Neuron (in vitro differentiated cells): ENCODE data around the gene NXPE4.
"Not testable (repeated sequence)": the region's sequence is repeated elsewhere in the genome, so short reads cannot be mapped to it uniquely, and the experiment has no call there.

ENCODE experiments used
- H2AFZ ChIP-seq: one replicate; pipeline ENCODE4 v1.6.1; 2013; ENCODE audit warnings: low read depth, mild to moderate bottlenecking, inconsistent platforms, low read length, moderate library complexity
- H3K27me3 ChIP-seq: one replicate; pipeline ENCODE4 v1.6.1; 2013; ENCODE audit warnings: low read length; ENCODE audit not compliant: insufficient read depth
- H3K36me3 ChIP-seq: one replicate; pipeline ENCODE4 v1.6.1; 2013; ENCODE audit warnings: low read length; ENCODE audit not compliant: insufficient read depth
- H3K4me1 ChIP-seq: one replicate; pipeline ENCODE4 v1.6.1; 2013; ENCODE audit warnings: low read length; ENCODE audit not compliant: insufficient read depth
- H3K4me3 ChIP-seq: 2 replicates; pipeline ENCODE4 v1.5.1; 2013; ENCODE audit warnings: mild to moderate bottlenecking, low read length, moderate library complexity
- H3K9me3 ChIP-seq: one replicate; pipeline ENCODE4 v1.6.1; 2013; ENCODE audit warnings: low read length

NXPE4 gene

DNA sequence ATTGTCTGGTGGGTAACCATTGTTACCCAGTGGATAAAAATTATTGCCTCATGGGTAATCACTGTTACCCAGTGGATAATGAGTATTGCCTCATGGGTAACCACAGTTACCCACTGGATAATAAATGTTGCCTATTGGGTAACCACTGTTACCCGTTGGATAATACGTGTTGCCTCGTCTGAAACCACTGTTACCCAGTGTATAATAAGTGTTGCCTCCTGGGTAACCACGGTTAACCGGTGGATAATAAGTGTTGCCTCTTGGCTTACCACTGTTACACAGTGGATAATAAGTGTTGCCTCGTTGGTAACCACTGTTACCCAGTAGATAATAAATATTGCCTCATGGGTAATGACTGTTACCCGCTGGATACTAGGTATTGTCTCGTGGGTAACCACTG is 20.9 kb upstream of the NXPE4 start:
- H3K4me1 ChIP-seq = no peaks in the 10 kb centered on the region
- H2AFZ ChIP-seq = no peak overlapping the region
- no peaks in the 10 kb centered on the region for H3K27me3 ChIP-seq
- H3K36me3 ChIP-seq = no peaks in the 10 kb centered on the region
- H3K4me3 ChIP-seq = no peak overlapping the region
- peaks cover 3% of the 10 kb centered on the region for H3K9me3 ChIP-seq

DNA sequence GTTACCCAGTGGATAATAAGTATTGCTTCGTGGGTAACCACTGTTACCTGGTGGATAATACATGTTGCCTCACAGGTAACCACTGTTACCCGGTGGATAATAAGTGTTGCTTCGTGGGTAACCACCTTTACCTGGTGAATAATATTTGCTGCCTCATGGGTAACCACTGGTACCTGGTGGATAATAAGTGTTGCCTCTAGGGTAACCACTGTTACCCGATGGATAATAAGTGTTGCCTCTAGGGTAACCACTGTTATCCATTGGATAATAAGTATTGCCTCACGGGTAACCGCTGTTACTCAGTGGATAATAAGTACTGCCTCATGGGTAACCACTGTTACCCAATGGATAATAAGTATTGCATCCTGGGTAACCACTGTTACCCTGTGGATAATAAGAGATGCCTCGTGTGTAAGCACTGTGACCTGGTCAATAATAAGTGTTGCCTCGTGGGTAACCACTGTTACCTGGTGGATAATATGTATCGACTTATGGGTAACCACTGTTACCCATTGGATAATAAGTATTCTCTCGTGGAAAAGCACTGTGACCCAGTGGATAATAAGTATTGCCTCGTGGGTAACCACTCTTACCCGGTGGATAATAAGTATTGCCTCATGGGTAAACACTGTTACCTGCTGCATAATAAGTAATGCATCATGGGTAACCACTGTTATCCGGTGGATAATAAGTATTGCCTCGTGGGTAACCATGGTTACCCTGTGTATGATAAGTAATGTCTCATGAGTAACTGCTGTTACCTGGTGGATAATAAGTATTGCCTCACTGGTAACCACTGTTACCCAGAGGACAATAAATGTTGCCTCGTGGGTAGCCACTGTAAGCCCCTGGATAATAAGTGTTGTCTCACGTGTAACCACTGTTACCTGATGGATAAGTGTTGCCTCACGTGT is 20.1 kb upstream of the NXPE4 start:
- H3K4me1 ChIP-seq = no peaks in the 10 kb centered on the region
- peaks cover 3% of the 10 kb centered on the region for H3K9me3 ChIP-seq
- no peaks in the 10 kb centered on the region for H3K27me3 ChIP-seq
- H3K4me3 ChIP-seq = no peak overlapping the region
- no peak overlapping the region for H2AFZ ChIP-seq
- no peaks in the 10 kb centered on the region for H3K36me3 ChIP-seq

DNA sequence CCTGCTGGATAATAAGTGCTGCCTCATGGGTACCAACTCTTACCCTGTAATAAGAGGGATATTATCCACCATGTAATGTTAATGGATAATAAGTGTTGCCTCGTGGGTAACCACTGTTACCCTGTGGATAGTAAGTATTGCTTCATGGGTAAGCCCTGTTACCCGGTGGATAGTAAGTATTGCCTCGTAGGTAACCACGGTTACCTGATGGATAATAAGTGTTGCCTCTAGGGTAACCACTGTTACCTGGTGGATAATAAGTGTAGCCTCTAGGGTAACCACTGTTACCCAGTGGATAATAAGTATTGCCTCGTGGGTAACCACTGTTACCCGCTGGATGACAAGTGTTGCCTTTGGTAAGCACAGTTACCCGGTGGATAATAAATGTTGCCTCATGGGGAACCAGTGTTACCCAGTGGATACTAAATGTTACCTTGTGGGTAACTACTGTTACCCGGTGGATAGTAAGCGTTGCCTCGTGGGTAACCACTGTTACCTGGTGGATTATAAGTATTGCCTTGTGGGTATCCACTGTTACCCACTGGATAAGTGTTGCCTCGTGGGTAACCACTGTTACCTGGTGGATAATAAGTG is 18.6 kb upstream of the NXPE4 start:
- H2AFZ ChIP-seq = no peak overlapping the region
- H3K27me3 ChIP-seq = no peaks in the 10 kb centered on the region
- peaks cover 3% of the 10 kb centered on the region for H3K9me3 ChIP-seq
- no peak overlapping the region for H3K4me3 ChIP-seq
- H3K36me3 ChIP-seq = no peaks in the 10 kb centered on the region
- H3K4me1 ChIP-seq = no peaks in the 10 kb centered on the region

DNA sequence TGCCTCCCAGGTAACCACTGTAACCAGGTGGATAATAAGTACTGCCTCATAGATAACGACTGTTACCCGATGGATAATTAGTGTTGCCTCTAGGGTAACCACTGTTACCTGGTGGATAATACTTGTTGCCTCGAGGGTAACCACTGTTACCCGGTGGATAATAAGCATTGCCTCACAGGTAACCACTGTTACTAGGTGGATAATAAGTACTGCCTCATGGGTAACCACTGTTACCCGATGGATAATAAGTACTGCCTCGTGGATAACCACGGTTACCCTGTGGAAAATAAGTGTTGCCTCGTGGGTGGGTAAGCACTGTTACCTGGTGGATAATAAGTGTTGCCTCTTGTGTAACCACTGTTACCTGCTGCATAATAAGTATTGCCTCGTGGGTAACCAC is 17.5 kb upstream of the NXPE4 start:
- H3K4me1 ChIP-seq, H3K9me3 ChIP-seq, H2AFZ ChIP-seq, H3K27me3 ChIP-seq, H3K36me3 ChIP-seq, H3K4me3 ChIP-seq: not testable (repeated sequence)

DNA sequence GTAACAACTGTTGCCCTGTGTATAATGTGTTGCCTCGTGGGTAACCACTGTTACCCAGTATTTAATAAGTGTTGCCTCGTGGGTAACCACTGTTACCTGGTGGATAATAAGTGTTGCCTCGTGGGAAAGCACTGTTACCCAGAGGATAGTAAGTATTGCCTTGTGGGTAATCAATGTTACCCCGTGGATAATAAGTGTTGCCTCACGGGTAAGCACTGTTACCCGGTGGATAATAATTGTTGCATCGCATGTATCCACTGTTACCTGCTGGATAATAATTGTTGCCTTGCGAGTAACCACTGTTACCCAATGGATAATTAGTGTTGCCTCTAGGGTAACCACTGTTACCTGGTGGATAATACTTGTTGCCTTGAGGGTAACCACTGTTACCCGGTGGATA is 17.1 kb upstream of the NXPE4 start:
- Histone ChIP-seq H3K36me3 (no peaks in the 10 kb centered on the region), H3K4me1 (no peaks in the 10 kb centered on the region), H3K27me3 (no peaks in the 10 kb centered on the region), H3K4me3 (no peak overlapping the region), H3K9me3 (peaks cover 3% of the 10 kb centered on the region), H2AFZ (no peak overlapping the region)

DNA sequence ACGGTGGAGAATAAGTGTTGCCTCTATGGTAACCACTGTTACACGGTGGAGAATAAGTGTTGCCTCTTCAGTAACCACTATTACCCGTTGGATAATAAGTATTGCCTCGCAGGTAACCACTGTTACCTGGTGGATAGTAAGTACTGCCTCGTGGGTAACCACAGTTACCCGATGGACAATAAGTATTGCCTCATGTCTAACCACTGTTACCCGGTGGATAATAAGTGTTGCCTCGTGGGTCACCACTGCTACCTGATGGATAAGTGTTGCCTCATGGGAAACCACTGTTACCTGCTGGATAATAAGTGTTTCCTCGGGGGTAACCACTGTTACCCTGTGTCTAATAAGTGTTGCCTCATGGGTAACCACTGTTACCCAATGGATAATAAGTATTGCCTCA is 16.6 kb upstream of the NXPE4 start:
- H3K4me1 ChIP-seq, H3K9me3 ChIP-seq, H3K36me3 ChIP-seq, H3K4me3 ChIP-seq, H2AFZ ChIP-seq, H3K27me3 ChIP-seq: not testable (repeated sequence)

DNA sequence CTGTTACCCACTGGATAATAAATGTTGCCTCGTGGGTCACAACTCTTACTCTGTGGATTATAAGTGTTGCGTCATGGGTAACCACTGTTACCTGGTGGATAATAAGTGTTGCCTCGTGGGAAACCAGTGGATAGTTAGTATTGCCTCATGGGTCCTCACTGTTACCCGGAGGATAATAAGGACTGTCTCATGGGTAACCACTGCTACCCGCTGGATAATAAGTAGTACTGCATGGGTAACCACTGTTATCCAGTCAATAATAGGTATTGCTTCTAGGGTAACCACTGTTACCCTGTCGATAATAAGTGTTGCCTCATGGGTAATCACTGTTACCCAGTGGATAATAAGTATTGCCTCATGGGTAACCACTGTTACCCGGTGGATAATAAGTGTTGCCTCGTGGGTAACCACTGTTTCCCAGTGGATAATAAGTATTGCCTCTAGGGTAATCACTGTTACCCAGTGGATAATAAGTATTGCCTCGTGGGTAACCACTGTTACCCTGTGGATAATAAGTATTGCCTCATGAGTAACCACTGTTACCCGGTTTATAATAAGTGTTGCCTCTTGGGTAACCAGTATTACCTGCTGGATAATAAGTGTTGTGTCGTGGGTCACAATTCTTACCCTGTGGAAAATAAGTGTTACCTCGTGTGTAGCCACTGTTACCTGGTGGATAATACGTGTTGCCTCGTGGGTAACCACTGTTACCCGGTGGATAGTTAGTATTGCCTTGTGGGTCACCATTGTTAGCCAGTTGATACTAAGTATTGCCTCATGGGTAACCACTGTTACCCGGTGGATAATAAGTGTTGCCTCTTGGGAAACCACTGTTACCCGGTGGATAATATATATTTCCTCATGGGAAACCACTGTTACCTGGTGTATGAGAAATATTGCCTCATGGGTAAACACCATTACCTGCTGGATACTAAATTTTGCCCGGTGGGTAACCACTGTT is 15.7 kb upstream of the NXPE4 start:
- H3K4me3 ChIP-seq = no peak overlapping the region
- peaks cover 3% of the 10 kb centered on the region for H3K9me3 ChIP-seq
- no peaks in the 10 kb centered on the region for H3K27me3 ChIP-seq
- no peaks in the 10 kb centered on the region for H3K4me1 ChIP-seq
- H2AFZ ChIP-seq = no peak overlapping the region
- no peaks in the 10 kb centered on the region for H3K36me3 ChIP-seq

DNA sequence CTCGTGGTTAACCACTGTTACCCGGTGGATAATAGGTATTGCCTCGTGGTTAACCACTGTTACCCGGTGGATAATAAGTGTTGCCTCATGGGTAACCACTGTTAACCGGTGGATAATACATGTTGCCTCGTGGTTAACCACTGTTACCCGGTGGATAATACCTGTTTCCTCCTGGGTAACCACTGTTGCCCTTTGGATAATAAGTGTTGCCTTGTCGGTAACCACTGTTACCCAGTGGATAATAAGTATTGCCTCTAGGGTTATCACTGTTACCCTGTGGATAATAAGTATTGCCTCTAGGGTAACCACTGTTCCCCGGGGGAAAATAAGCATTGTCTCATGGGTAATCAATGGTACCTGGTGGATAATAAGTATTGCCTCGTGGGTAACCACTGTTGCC is 15.0 kb upstream of the NXPE4 start:
- Histone ChIP-seq H2AFZ (no peak overlapping the region), H3K27me3 (no peaks in the 10 kb centered on the region), H3K4me3 (no peak overlapping the region), H3K9me3 (peaks cover 3% of the 10 kb centered on the region), H3K4me1 (no peaks in the 10 kb centered on the region), H3K36me3 (no peaks in the 10 kb centered on the region)

DNA sequence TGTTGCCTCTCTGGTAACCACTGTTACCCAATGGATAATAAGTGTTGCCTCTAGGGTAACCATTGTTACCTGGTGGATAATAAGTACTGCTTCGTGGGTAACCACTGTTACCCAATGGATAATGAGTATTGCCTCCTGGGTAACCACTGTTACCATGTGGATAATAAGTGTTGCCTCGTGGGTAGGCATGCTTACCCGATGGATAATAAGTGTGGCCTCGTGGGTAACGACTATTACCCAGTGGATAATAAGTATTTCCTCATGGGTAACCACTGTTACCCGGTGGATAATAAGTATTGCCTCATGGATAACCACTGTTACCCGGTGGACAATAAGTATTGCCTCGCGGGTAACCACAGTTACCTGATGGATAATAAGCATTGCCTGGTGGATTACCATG is 13.8 kb upstream of the NXPE4 start:
- Histone ChIP-seq H3K4me1 (no peaks in the 10 kb centered on the region), H3K4me3 (no peak overlapping the region), H2AFZ (no peak overlapping the region), H3K9me3 (peaks cover 3% of the 10 kb centered on the region), H3K27me3 (no peaks in the 10 kb centered on the region), H3K36me3 (no peaks in the 10 kb centered on the region)

DNA sequence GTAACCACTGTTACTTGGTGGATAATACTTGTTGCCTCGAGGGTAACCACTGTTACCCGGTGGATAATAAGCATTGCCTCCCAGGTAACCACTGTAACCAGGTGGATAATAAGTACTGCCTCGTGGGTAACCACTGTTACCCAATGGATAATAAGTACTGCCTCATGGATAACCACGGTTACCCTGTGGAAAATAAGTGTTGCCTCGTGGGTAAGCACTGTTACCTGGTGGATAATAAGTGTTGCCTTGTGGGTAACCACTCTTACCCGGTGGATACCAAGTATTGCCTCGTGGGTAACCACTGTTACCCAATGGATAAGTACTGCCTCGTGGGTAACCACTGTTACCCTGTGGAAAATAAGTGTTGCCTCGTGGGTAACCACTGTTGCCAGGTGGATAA is 13.0 kb upstream of the NXPE4 start:
- H2AFZ ChIP-seq, H3K36me3 ChIP-seq, H3K4me1 ChIP-seq, H3K4me3 ChIP-seq, H3K9me3 ChIP-seq, H3K27me3 ChIP-seq: not testable (repeated sequence)

DNA sequence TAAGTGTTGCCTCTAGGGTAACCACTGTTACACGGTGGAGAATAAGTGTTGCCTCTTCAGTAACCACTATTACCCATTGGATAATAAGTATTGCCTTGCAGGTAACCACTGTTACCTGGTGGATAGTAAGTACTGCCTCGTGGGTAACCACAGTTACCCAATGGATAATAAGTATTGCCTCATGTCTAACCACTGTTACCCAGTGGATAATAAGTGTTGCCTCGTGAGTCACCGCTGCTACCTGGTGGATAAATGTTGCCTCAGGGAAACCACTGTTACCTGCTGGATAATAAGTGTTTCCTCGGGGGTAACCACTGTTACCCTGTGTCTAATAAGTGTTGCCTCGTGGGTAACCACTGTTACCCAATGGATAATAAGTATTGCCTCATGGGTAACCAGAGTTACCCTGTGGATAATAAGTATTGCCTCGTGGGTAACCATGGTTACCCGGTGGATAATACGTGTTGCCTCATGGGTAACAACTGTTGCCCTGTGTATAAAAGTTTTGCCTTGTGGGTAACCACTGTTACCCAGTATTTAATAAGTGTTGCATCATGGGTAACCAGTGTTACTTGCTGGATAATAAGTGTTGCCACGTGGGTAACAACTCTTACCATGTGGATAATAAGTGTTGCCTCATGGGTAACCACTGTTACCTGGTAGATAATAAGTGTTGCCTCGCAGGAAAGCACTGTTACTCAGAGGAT is 12.3 kb upstream of the NXPE4 start:
- no peak overlapping the region for H3K4me3 ChIP-seq
- no peaks in the 10 kb centered on the region for H3K36me3 ChIP-seq
- no peaks in the 10 kb centered on the region for H3K4me1 ChIP-seq
- H2AFZ ChIP-seq = no peak overlapping the region
- H3K9me3 ChIP-seq = no peaks in the 10 kb centered on the region
- H3K27me3 ChIP-seq = no peaks in the 10 kb centered on the region

DNA sequence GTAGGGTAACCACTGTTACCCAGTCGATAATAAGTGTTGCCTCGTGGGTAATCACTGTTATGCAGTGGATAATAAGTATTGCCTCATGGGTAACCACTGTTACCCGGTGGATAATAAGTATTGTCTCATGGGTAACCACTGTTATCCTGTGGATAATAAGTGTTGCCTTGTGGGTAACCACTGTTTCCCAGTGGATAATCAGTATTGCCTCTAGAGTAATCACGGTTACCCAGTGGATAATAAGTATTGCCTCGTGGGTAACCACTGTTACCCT is 11.2 kb upstream of the NXPE4 start:
- H3K27me3 ChIP-seq, H2AFZ ChIP-seq, H3K9me3 ChIP-seq, H3K4me3 ChIP-seq, H3K4me1 ChIP-seq, H3K36me3 ChIP-seq: not testable (repeated sequence)
